PC-3 (cell line): Measurements from ENCODE around the gene COL25A1. TPM values are rescaled to one million over a fixed set of nuclear protein-coding genes. Genes with fewer than 3 reads are reported as not detected.

ENCODE experiments used
- ATAC-seq: fragments of 200-7000 bp; cut with Tn5 transposase; 2 replicates; pipeline ENCODE4 v1.9.1; 2020; ENCODE audit warnings: mild to moderate bottlenecking, moderate library complexity
- BruUV-seq: library from RNA; stranded (reverse); fragments of 400-500 nt; replicated peaks from 2 replicates; lab custom pipeline; 2021; lab: Mats Ljungman, UMichigan
- CTCF ChIA-PET: fragments of 300-600 bp; sonication (Branson Sonifier 250); formaldehyde crosslinking; loops from one replicate; lab custom pipeline; 2022; ENCODE audit warnings: antibody characterized with exemption; lab: Charles Lee
- POLR2A ChIA-PET: fragments of 300-600 bp; sonication (Branson Sonifier 250); formaldehyde crosslinking; loops from one replicate; lab custom pipeline; 2022; ENCODE audit warnings: antibody characterized with exemption; ENCODE audit not compliant: unreplicated experiment; lab: Charles Lee
- DNase-seq: peaks from one replicate; pipeline ENCODE4 v3.0.0-alpha.2; 2015
- H2AFZ ChIP-seq: fragments of 300-600 bp; sonication (generic); 2 replicates; pipeline ENCODE4 v1.6.0; 2016; ENCODE audit warnings: antibody characterized with exemption, low read length
- H3F3A ChIP-seq: fragments of 300-600 bp; sonication (generic); one replicate; pipeline ENCODE4 v1.6.0; 2017; ENCODE audit warnings: antibody characterized with exemption, low read length, control low read depth, mild to moderate bottlenecking; ENCODE audit not compliant: unreplicated experiment
- H3K27ac ChIP-seq: fragments of 300-600 bp; sonication (generic); 2 replicates; pipeline ENCODE4 v1.5.1; 2016; ENCODE audit warnings: mild to moderate bottlenecking, low read length
- H3K27me3 ChIP-seq: fragments of 300-600 bp; sonication (generic); 2 replicates; pipeline ENCODE4 v1.6.1; 2016; ENCODE audit warnings: low read length, mixed read lengths
- H3K36me3 ChIP-seq: fragments of 300-600 bp; sonication (generic); 2 replicates; pipeline ENCODE4 v1.6.1; 2016; ENCODE audit warnings: low read depth, mixed run types, low read length, mixed read lengths
- H3K4me1 ChIP-seq: fragments of 300-600 bp; sonication (generic); 2 replicates; pipeline ENCODE4 v1.5.1; 2016; ENCODE audit warnings: low read length; ENCODE audit not compliant: insufficient read depth
- H3K4me2 ChIP-seq: fragments of 300-600 bp; sonication (generic); 2 replicates; pipeline ENCODE4 v1.6.0; 2016; ENCODE audit warnings: low read length
- H3K4me3 ChIP-seq: fragments of 300-600 bp; sonication (generic); 2 replicates; pipeline ENCODE4 v1.5.1; 2016; ENCODE audit warnings: mild to moderate bottlenecking, low read length, mixed read lengths
- H3K79me2 ChIP-seq: fragments of 300-600 bp; sonication (generic); 2 replicates; pipeline ENCODE4 v1.6.1; 2017; ENCODE audit warnings: low read length, mixed read lengths
- H3K9ac ChIP-seq: fragments of 300-600 bp; sonication (generic); 2 replicates; pipeline ENCODE4 v1.6.0; 2016; ENCODE audit warnings: mild to moderate bottlenecking, low read length
- H3K9me2 ChIP-seq: fragments of 300-600 bp; sonication (generic); replicated peaks from 2 replicates; pipeline ENCODE4 v1.6.1; 2016; ENCODE audit warnings: mixed run types, low read length, mixed read lengths
- H3K9me3 ChIP-seq: fragments of 300-600 bp; sonication (generic); 2 replicates; pipeline ENCODE4 v1.6.1; 2016; ENCODE audit warnings: low read length, mixed read lengths
- H4K20me1 ChIP-seq: fragments of 300-600 bp; sonication (generic); 2 replicates; pipeline ENCODE4 v1.6.1; 2016; ENCODE audit warnings: low read length, mixed read lengths
- CTCF ChIP-seq: fragments of 300-600 bp; sonication (generic); conservative IDR thresholded peaks from 2 replicates; pipeline ENCODE4 v1.5.1; 2017; ENCODE audit warnings: antibody characterized with exemption, low read depth, mild to moderate bottlenecking, low read length
- EZH2 ChIP-seq: fragments of 300-600 bp; sonication (generic); IDR thresholded peaks from one replicate; pipeline ENCODE4 v1.6.1; 2017; ENCODE audit warnings: antibody characterized with exemption, mild to moderate bottlenecking, low read length; ENCODE audit not compliant: unreplicated experiment
- EZH2phosphoT487 ChIP-seq: fragments of 300-600 bp; sonication (generic); IDR thresholded peaks from 2 replicates; pipeline ENCODE4 v1.6.1; 2018; ENCODE audit warnings: mild to moderate bottlenecking, antibody characterized with exemption, low read length, borderline replicate concordance
- intact Hi-C: fragments of 100-400 bp; cut with micrococcal nuclease; formaldehyde crosslinking; loops from 2 replicates; pipeline ENCODE4 v1.9.0; 2023
- total RNA-seq: library from RNA; depleted of rRNA; stranded (reverse); fragments of >200 nt; gene quantifications from 2 replicates; pipeline ENCODE4 v1.2.3, GENCODE V29; 2014

COL25A1 gene
- total RNA-seq, 1 experiment from 2014 or later: not detected

GRCh38 chr4:108982402-108983185 lies 319.9 kb downstream of the COL25A1 start:
- Histone ChIP-seq H3K27ac (no peak overlapping the region), H3F3A (no peaks in the 10 kb centered on the region), H3K4me3 (no peak overlapping the region), H4K20me1 (no peaks in the 10 kb centered on the region), H3K4me2 (no peak overlapping the region), H3K79me2 (no peaks in the 10 kb centered on the region), H3K9ac (no peak overlapping the region), H3K27me3 (peaks cover 43% of the 10 kb centered on the region), H2AFZ (no peak overlapping the region), H3K9me3 (no peaks in the 10 kb centered on the region), H3K36me3 (no peaks in the 10 kb centered on the region), H3K9me2 (no peaks in the 10 kb centered on the region), H3K4me1 (no peaks in the 10 kb centered on the region)
- ChIA-PET POLR2A (no interaction called here), CTCF (no interaction called here)
- intact Hi-C loops: no loop called here
- BruUV-seq: no TSS peak
- DNase-seq (no peak), ATAC-seq (no peak)
- TF ChIP-seq EZH2: no peak
- no peak for TF ChIP-seq CTCF
- no peak for TF ChIP-seq EZH2phosphoT487

- no peaks in the 10 kb centered on the region for H4K20me1 ChIP-seq
- intact Hi-C loops: no loop called here
Observed at GRCh38 chr4:108980455-108981239, 321.8 kb downstream of the COL25A1 start.

More at GRCh38 chr4:108980455-108981239, 321.8 kb downstream of the COL25A1 start:
- Histone ChIP-seq H3K4me2 (no peak overlapping the region), H3K9ac (no peak overlapping the region), H3K27ac (no peak overlapping the region), H3F3A (no peaks in the 10 kb centered on the region), H3K9me3 (no peaks in the 10 kb centered on the region), H3K9me2 (no peaks in the 10 kb centered on the region), H3K4me1 (no peaks in the 10 kb centered on the region), H3K36me3 (no peaks in the 10 kb centered on the region), H3K27me3 (peaks cover 41% of the 10 kb centered on the region), H3K4me3 (no peak overlapping the region), H3K79me2 (no peaks in the 10 kb centered on the region), H2AFZ (no peak overlapping the region)
- ATAC-seq (no peak), DNase-seq (no peak)
- TF ChIP-seq EZH2 (no peak), CTCF (no peak), EZH2phosphoT487 (no peak)
- CTCF ChIA-PET: no interaction called here
- POLR2A ChIA-PET: no interaction called here
- BruUV-seq: no TSS peak
